C4-2B (cell line): Measurements from ENCODE around the gene FAF1.

ENCODE experiments used
- CTCF ChIP-seq: fragments of 450-650 bp; conservative IDR thresholded peaks from 2 replicates; pipeline ENCODE4 v1.5.1; 2017; ENCODE audit warnings: mild to moderate bottlenecking
- ZFX ChIP-seq: fragments of 450-650 bp; IDR thresholded peaks from 2 replicates; pipeline ENCODE4 v1.6.1; 2017

GRCh38 chr1:50720457-50721053 is 239.5 kb downstream of the FAF1 start:
- TF ChIP-seq CTCF = no peak
- no peak for TF ChIP-seq ZFX
